Lower lobe of right lung (tissue), 2 donors: Measurements from ENCODE around the gene ME1. TPM values are rescaled to one million over a fixed set of nuclear protein-coding genes. Genes with fewer than 3 reads are reported as not detected.

ENCODE experiments used
- ATAC-seq, 2 donors: fragments of 200-7000 bp; cut with Tn5 transposase; one replicate each; pipeline ENCODE4 v1.9.1; 2020 to 2022; ENCODE audit warnings: mild to moderate bottlenecking in 2 of 2, moderate library complexity in 2 of 2
- DNase-seq: peaks from one replicate; pipeline ENCODE4 v3.0.0-alpha.2; 2020
- H3K27ac ChIP-seq: fragments of 200-600 bp; one replicate; pipeline ENCODE4 v1.8.0; 2022
- H3K27me3 ChIP-seq: fragments of 200-600 bp; one replicate; pipeline ENCODE4 v1.8.0; 2022; ENCODE audit warnings: low read depth
- H3K36me3 ChIP-seq: fragments of 200-600 bp; one replicate; pipeline ENCODE4 v1.8.0; 2022; ENCODE audit warnings: mild to moderate bottlenecking
- H3K4me1 ChIP-seq: fragments of 200-600 bp; one replicate; pipeline ENCODE4 v1.8.0; 2022
- H3K4me3 ChIP-seq: fragments of 200-600 bp; one replicate; pipeline ENCODE4 v1.8.0; 2022; ENCODE audit warnings: mild to moderate bottlenecking
- H3K9me3 ChIP-seq: fragments of 200-600 bp; one replicate; pipeline ENCODE4 v1.8.0; 2022
- intact Hi-C: fragments of 100-400 bp; cut with DNase I; formaldehyde crosslinking; loops from one replicate; pipeline ENCODE4 v1.11.0; 2022
- total RNA-seq: library from RNA; stranded (reverse); fragmentation: NEBNext Ultra II Directional; extraction: Animal tissue kit (Norgen Biotek cat#: 25700); gene quantifications from one replicate; pipeline ENCODE4 v1.2.1, GENCODE V29; 2021
- TF ChIP-seq, protein P1 (sequence below): fragments of 200-600 bp; IDR thresholded peaks from one replicate; pipeline ENCODE4 v1.8.0; 2022; ENCODE audit warnings: antibody characterized with exemption, mild to moderate bottlenecking
- donor health status: DM: no; HTN: yes; CAD: no; lungs with severe emphysema.

The ME1 gene
- total RNA-seq, 1 donor from 2014 or later = 12.9 TPM

DNA sequence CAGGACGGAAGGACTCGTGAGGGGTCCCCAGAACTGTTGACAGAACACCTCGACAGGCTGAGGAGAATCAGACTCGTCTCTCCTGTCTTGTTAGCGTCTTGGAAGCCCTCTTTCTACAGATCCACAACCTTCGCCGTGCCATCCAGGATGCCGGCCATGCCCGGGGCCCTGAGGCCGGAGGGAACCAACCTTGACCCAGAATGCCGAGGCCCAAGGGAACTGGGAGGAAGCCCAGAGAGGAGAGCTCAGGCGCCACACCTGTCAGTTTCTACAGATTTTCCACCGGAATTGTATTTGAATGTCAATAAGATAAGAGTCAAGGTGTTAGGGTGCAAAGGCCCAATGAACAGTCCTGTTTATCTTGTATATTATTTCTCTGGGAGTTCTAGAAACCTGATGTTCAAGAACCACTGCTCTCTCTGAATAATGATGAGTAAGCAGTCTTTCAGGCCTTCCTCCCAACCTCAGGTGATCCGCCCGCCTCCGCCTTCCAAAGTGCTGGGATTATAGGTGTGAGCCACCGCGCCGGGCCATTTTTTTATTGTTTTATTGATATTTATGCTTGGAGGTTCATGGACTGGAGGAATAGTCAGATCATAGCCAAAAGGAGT is 799 bp upstream of the ME1 start:
- intact Hi-C loops = no loop called here
- ATAC-seq = no peak
- peaks cover 12% of the 10 kb centered on the region for H3K4me1 ChIP-seq
- DNase-seq = no peak
- peak overlapping the region; percentile 70 for H3K4me3 ChIP-seq
- no peaks in the 10 kb centered on the region for H3K9me3 ChIP-seq
- peak overlapping the region; percentile 82 for H3K27ac ChIP-seq
- TF ChIP-seq, protein P1, sequence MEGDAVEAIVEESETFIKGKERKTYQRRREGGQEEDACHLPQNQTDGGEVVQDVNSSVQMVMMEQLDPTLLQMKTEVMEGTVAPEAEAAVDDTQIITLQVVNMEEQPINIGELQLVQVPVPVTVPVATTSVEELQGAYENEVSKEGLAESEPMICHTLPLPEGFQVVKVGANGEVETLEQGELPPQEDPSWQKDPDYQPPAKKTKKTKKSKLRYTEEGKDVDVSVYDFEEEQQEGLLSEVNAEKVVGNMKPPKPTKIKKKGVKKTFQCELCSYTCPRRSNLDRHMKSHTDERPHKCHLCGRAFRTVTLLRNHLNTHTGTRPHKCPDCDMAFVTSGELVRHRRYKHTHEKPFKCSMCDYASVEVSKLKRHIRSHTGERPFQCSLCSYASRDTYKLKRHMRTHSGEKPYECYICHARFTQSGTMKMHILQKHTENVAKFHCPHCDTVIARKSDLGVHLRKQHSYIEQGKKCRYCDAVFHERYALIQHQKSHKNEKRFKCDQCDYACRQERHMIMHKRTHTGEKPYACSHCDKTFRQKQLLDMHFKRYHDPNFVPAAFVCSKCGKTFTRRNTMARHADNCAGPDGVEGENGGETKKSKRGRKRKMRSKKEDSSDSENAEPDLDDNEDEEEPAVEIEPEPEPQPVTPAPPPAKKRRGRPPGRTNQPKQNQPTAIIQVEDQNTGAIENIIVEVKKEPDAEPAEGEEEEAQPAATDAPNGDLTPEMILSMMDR = no peak
- no peaks in the 10 kb centered on the region for H3K36me3 ChIP-seq
- no peaks in the 10 kb centered on the region for H3K27me3 ChIP-seq

- H3K9me3 ChIP-seq = peaks cover under 1% of the 10 kb centered on the region
- H3K4me3 ChIP-seq = peak overlapping the region; percentile 70
- peak overlapping the region; percentile 82 for H3K27ac ChIP-seq
- H3K36me3 ChIP-seq = no peaks in the 10 kb centered on the region
- DNase-seq (peak; percentile 55), ATAC-seq (peak; percentile 81 to 82)
- TF ChIP-seq, protein P1 = no peak
- H3K4me1 ChIP-seq = peaks cover 12% of the 10 kb centered on the region
- intact Hi-C loops = no loop called here
- no peaks in the 10 kb centered on the region for H3K27me3 ChIP-seq
Observed at GRCh38 chr6:83429857-83430610, 817 bp downstream of the ME1 start.

GRCh38 chr6:83429269-83429668 is 1.6 kb downstream of the ME1 start:
- ATAC-seq (no peak), DNase-seq (no peak)
- H3K4me1 ChIP-seq = peaks cover 12% of the 10 kb centered on the region
- H3K27ac ChIP-seq = no peak overlapping the region
- H3K4me3 ChIP-seq = no peak overlapping the region
- H3K9me3 ChIP-seq = peaks cover 8% of the 10 kb centered on the region
- H3K27me3 ChIP-seq = no peaks in the 10 kb centered on the region
- TF ChIP-seq, protein P1 = no peak
- H3K36me3 ChIP-seq = no peaks in the 10 kb centered on the region
- intact Hi-C loops = no loop called here

GRCh38 chr6:83424392-83425018 is 6.3 kb downstream of the ME1 start:
- ATAC-seq (no peak), DNase-seq (no peak)
- intact Hi-C loops = no loop called here
- TF ChIP-seq, protein P1 = no peak
- no peaks in the 10 kb centered on the region for H3K4me1 ChIP-seq
- H3K4me3 ChIP-seq = no peak overlapping the region
- H3K9me3 ChIP-seq = peaks cover 9% of the 10 kb centered on the region
- H3K27me3 ChIP-seq = no peaks in the 10 kb centered on the region
- H3K27ac ChIP-seq = no peak overlapping the region
- H3K36me3 ChIP-seq = no peaks in the 10 kb centered on the region

DNA sequence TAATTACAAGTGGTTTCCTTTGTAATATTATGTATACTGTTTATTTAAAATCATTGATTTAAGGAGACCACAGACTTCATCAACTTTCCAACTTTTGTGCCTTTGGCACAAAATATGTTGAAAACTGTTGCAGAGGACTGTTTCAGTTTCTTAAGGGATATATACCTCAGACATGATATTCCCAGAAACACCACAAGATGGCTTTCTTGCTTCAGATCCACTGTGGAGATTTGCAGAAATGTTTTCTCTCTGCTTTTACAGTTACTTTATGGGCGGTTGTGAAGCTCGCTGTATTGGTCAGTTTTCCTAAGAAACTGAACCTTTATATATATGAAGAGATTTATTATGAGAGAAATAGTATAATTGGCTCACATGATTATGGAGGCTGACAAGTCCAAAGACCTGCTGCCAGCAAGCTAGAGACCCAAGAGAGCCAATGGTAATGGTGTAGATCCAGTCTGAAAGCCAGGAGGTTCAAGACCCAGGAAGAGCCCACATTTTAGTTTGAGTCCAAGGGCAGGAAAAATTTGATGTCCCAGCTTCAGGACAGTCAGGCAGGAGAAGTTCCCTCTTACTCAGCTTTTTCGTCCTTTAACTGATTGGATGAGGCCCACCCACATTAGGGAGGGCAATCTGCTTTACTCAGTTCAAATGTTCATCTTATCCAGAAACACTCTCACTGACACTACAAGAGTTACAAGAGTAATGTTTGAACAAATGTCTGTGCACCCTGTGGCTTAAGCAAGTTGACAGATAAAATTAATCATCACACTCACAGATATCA is 12.8 kb downstream of the ME1 start:
- Histone ChIP-seq H3K36me3 (no peaks in the 10 kb centered on the region), H3K27ac (no peak overlapping the region), H3K9me3 (no peaks in the 10 kb centered on the region), H3K4me1 (no peaks in the 10 kb centered on the region), H3K4me3 (no peak overlapping the region), H3K27me3 (no peaks in the 10 kb centered on the region)
- DNase-seq = no peak
- ATAC-seq = peak in 1 of 2 donors; percentile 85
- intact Hi-C loops = loop anchor here (5.0 kb wide), 1 partner anchor 94 kb away; the partner anchor contains the start of gene PRSS35
- TF ChIP-seq, protein P1 = peak; percentile 69
